ENCODE data around the gene OR4D2. TPM values are rescaled to one million over a fixed set of nuclear protein-coding genes. Genes with fewer than 3 reads are reported as not detected.

Gene OR4D2
- not detected in 5 replicates for total RNA-seq (2022; extraction: Qiagen RNA extraction; ENCODE audit: low read depth)

GRCh38 chr17:58166682-58167081, at the start of gene OR4D2:
OR4D2 (plus strand) TSS chr17:58166982; CDS start chr17:58169656, 2,674 bp downstream.

GRCh38 chr17:58147930-58148434, 18.8 kb upstream of the OR4D2 start, which contains the start of gene OR4D1:
OR4D1 (plus strand) TSS chr17:58148384; CDS start chr17:58155154, 6,770 bp downstream.

GRCh38 chr17:58192612-58193011, 25.8 kb downstream of the OR4D2 start, which contains the start of gene EPX:
EPX (plus strand) TSS chr17:58192726; CDS start chr17:58192847, 121 bp downstream.

GRCh38 chr17:58219007-58219788, 52.4 kb downstream of the OR4D2 start, which contains the start of gene MKS1:
MKS1 (minus strand) TSS chr17:58219255; CDS start chr17:58219230, 25 bp downstream.

Other genes with a start within 250 kb of the OR4D2 start
- 45.3 to 55.1 TPM (median 53.7 TPM) in 5 replicates for gene CUEDC1, start 211.6 kb upstream of the OR4D2 start, total RNA-seq (2022; extraction: Qiagen RNA extraction; ENCODE audit: low read depth)
- 40.6 to 50.4 TPM (median 49.3 TPM) in 5 replicates for gene VEZF1, start 178.7 kb upstream of the OR4D2 start, total RNA-seq (2022; extraction: Qiagen RNA extraction; ENCODE audit: low read depth)
- 258 to 297 TPM (median 284 TPM) in 5 replicates for gene SRSF1, start 159.7 kb upstream of the OR4D2 start, total RNA-seq (2022; extraction: Qiagen RNA extraction; ENCODE audit: low read depth)
- 19.9 to 24.7 TPM (median 24.2 TPM) in 5 replicates for gene DYNLL2, start 83.6 kb upstream of the OR4D2 start, total RNA-seq (2022; extraction: Qiagen RNA extraction; ENCODE audit: low read depth)
- 0.02 TPM in 1 of 5 replicates, not detected in the others for gene OR4D1, start 18.6 kb upstream of the OR4D2 start, total RNA-seq (2022; extraction: Qiagen RNA extraction; ENCODE audit: low read depth)
- gene EPX, start 25.7 kb downstream of the OR4D2 start, total RNA-seq (2022; extraction: Qiagen RNA extraction; ENCODE audit: low read depth): not detected in 5 replicates
- gene MKS1, start 52.3 kb downstream of the OR4D2 start, total RNA-seq (2022; extraction: Qiagen RNA extraction; ENCODE audit: low read depth): 7.3 to 12.3 TPM (median 10.7 TPM) in 5 replicates
- not detected in 5 replicates for gene LPO, start 71.6 kb downstream of the OR4D2 start, total RNA-seq (2022; extraction: Qiagen RNA extraction; ENCODE audit: low read depth)
- gene MPO, start 114.0 kb downstream of the OR4D2 start, total RNA-seq (2022; extraction: Qiagen RNA extraction; ENCODE audit: low read depth): not detected in 5 replicates
- gene TSPOAP1, start 161.8 kb downstream of the OR4D2 start, total RNA-seq (2022; extraction: Qiagen RNA extraction; ENCODE audit: low read depth): not detected in 5 replicates
- 102 to 166 TPM (median 145 TPM) in 5 replicates for gene SUPT4H1, start 185.2 kb downstream of the OR4D2 start, total RNA-seq (2022; extraction: Qiagen RNA extraction; ENCODE audit: low read depth)

Measured in A549 treated with DMSO at 1 μM for 4 hours (cell line).